Panc1 (cell line): Measurements from ENCODE around the gene KLF15.

Experiments
- POLR2AphosphoS5 ChIP-seq: IDR thresholded peaks from 2 replicates; pipeline ENCODE4 v1.6.1; 2012; ENCODE audit warnings: mild to moderate bottlenecking, low read depth, low read length, moderate library complexity
- TF ChIP-seq, protein P1 (sequence below): fragments of 450-650 bp; IDR thresholded peaks from 2 replicates; pipeline ENCODE4 v1.5.1; 2017; ENCODE audit warnings: mild to moderate bottlenecking

DNA sequence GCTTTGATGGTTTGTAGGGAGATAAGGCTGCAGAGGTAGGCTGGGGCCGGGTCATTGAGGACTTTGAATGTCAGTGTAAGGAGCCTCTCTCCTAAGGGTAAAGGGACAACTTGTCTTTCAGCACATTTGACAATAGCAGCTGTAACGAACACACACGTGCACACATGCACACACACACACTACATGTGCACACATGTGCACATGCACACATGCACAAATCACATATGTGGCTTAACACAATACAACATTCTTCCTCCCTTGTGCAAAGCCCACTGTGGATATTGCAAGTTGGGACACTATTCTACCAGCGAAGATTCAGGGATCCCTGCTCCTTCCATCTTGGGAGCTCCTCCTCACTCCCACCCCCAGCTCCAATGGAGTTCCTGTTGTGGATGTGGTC, 36.4 kb upstream of the KLF15 start:
- TF ChIP-seq, protein P1, sequence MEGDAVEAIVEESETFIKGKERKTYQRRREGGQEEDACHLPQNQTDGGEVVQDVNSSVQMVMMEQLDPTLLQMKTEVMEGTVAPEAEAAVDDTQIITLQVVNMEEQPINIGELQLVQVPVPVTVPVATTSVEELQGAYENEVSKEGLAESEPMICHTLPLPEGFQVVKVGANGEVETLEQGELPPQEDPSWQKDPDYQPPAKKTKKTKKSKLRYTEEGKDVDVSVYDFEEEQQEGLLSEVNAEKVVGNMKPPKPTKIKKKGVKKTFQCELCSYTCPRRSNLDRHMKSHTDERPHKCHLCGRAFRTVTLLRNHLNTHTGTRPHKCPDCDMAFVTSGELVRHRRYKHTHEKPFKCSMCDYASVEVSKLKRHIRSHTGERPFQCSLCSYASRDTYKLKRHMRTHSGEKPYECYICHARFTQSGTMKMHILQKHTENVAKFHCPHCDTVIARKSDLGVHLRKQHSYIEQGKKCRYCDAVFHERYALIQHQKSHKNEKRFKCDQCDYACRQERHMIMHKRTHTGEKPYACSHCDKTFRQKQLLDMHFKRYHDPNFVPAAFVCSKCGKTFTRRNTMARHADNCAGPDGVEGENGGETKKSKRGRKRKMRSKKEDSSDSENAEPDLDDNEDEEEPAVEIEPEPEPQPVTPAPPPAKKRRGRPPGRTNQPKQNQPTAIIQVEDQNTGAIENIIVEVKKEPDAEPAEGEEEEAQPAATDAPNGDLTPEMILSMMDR, result no peak
- no peak for TF ChIP-seq POLR2AphosphoS5
